Parathyroid adenoma (tissue), 2 donors: ENCODE results near the gene CAMK2D.

ENCODE experiments used
- H2AFZ ChIP-seq: fragments of 300-600 bp; sonication (generic); one replicate; pipeline ENCODE4 v1.7.0; 2017; ENCODE audit warnings: antibody characterized with exemption, mild to moderate bottlenecking
- H3K27ac ChIP-seq: fragments of 300-600 bp; sonication (generic); one replicate; pipeline ENCODE4 v1.7.0; 2017
- H3K27me3 ChIP-seq: fragments of 300-600 bp; sonication (generic); one replicate; pipeline ENCODE4 v1.7.0; 2017; ENCODE audit warnings: low read length; ENCODE audit not compliant: control insufficient read depth, insufficient read depth
- H3K36me3 ChIP-seq: fragments of 300-600 bp; sonication (generic); one replicate; pipeline ENCODE4 v1.7.0; 2017; ENCODE audit warnings: low read length; ENCODE audit not compliant: control insufficient read depth, insufficient read depth
- H3K4me1 ChIP-seq: fragments of 300-600 bp; sonication (generic); one replicate; pipeline ENCODE4 v1.7.0; 2017; ENCODE audit warnings: control low read depth
- H3K4me2 ChIP-seq: fragments of 300-600 bp; sonication (generic); one replicate; pipeline ENCODE4 v1.7.0; 2017; ENCODE audit warnings: low read length
- H3K4me3 ChIP-seq: fragments of 300-600 bp; sonication (generic); one replicate; pipeline ENCODE4 v1.7.0; 2017; ENCODE audit warnings: low read depth, low read length
- H3K79me2 ChIP-seq: fragments of 300-600 bp; sonication (generic); one replicate; pipeline ENCODE4 v1.7.0; 2017; ENCODE audit warnings: control low read depth
- H3K9ac ChIP-seq: fragments of 300-600 bp; sonication (generic); one replicate; pipeline ENCODE4 v1.7.0; 2017; ENCODE audit warnings: mild to moderate bottlenecking
- H3K9me3 ChIP-seq: fragments of 300-600 bp; sonication (generic); one replicate; pipeline ENCODE4 v1.7.0; 2017; ENCODE audit warnings: low read length; ENCODE audit not compliant: control insufficient read depth
- TF ChIP-seq, protein P1 (sequence below): fragments of 300-600 bp; sonication (generic); IDR thresholded peaks from one replicate; pipeline ENCODE4 v1.7.0; 2017; ENCODE audit warnings: antibody characterized with exemption, mild to moderate bottlenecking
- donor health status: primary hyperparathyroidism.

Gene CAMK2D

DNA sequence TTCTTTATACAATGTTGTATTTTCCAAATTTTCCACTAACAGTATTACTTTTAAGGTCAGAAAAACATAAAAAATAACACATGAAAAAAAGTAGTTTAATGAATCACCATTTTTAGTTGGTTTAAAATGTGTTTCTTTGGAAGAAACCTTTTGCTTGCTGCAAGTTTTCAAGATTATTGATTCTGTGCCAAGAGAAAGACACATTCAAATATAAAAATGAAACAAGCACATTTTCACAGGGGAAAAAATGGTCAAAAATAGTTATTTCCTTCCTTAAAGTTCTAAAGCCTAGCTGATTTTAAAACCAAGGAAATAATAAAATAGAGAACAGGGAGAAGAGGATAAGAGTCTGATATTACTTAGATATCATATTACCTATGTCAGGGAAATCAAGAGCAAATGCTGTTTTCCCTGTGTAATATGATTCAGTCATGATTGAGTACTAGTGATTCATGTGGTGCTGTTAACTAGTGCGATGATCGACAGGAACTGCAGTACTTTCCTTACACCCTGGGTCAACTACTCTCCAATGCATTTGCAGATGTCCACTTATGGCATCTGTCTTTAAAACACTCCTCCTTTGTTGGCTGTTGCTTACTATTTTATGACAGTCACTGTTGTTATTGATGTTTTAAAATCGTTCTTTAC is 103.8 kb downstream of the CAMK2D start:
- Histone ChIP-seq H3K9me3 (no peaks in the 10 kb centered on the region), H3K79me2 (no peaks in the 10 kb centered on the region), H3K27me3 (no peaks in the 10 kb centered on the region), H3K27ac (no peak overlapping the region), H3K9ac (no peak overlapping the region), H3K36me3 (no peaks in the 10 kb centered on the region), H3K4me1 (peaks cover 4% of the 10 kb centered on the region), H3K4me3 (no peak overlapping the region), H3K4me2 (no peak overlapping the region), H2AFZ (no peak overlapping the region)
- TF ChIP-seq, protein P1, sequence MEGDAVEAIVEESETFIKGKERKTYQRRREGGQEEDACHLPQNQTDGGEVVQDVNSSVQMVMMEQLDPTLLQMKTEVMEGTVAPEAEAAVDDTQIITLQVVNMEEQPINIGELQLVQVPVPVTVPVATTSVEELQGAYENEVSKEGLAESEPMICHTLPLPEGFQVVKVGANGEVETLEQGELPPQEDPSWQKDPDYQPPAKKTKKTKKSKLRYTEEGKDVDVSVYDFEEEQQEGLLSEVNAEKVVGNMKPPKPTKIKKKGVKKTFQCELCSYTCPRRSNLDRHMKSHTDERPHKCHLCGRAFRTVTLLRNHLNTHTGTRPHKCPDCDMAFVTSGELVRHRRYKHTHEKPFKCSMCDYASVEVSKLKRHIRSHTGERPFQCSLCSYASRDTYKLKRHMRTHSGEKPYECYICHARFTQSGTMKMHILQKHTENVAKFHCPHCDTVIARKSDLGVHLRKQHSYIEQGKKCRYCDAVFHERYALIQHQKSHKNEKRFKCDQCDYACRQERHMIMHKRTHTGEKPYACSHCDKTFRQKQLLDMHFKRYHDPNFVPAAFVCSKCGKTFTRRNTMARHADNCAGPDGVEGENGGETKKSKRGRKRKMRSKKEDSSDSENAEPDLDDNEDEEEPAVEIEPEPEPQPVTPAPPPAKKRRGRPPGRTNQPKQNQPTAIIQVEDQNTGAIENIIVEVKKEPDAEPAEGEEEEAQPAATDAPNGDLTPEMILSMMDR, result no peak

DNA sequence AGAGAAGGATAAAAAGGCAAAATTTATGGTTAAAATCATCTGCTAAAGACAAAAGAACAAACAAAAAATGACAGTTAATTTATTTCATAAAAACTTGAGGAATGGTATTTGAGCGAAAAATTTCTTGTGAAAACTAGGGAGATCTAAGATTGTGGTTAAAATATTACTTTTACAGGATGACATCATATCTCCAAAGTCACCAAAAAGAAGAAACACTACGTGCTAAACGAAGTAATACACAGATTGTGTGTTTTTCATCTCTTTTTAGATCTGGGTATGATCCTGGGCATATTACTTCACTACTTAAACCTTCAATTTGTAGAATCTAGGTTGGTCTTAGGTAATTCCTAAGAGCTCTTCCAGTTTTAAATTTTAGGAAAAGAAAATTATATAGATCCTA is 107.7 kb downstream of the CAMK2D start:
- TF ChIP-seq, protein P1, result no peak
- Histone ChIP-seq H3K4me3 (no peak overlapping the region), H3K9me3 (no peaks in the 10 kb centered on the region), H3K4me2 (no peak overlapping the region), H3K79me2 (no peaks in the 10 kb centered on the region), H3K27ac (no peak overlapping the region), H3K4me1 (peaks cover 4% of the 10 kb centered on the region), H3K27me3 (no peaks in the 10 kb centered on the region), H3K9ac (no peak overlapping the region), H2AFZ (no peak overlapping the region), H3K36me3 (no peaks in the 10 kb centered on the region)

DNA sequence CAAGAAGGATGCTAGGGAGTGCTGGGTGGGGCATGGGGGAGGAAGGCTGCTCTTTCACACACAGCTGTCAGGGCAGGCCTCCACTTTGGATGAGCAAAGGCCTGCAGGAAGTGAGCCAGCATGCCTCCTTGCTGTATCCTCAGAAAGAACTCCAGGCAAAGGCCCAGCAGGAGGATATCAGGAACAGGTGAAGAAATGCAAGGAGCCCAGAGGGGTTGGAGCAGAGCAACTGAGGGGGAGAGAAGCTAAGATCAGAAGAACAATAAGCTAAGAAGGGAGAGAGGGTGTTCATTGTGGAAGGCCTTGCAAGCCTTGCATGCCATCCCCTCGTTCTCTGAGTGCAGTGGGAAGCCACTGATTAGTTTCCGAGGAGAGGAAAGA is 115.1 kb downstream of the CAMK2D start:
- Histone ChIP-seq H3K27me3 (no peaks in the 10 kb centered on the region), H2AFZ (no peak overlapping the region), H3K9ac (no peak overlapping the region), H3K9me3 (no peaks in the 10 kb centered on the region), H3K4me2 (no peak overlapping the region), H3K27ac (no peak overlapping the region), H3K79me2 (no peaks in the 10 kb centered on the region), H3K4me1 (peaks cover 2% of the 10 kb centered on the region), H3K4me3 (no peak overlapping the region), H3K36me3 (no peaks in the 10 kb centered on the region)
- TF ChIP-seq, protein P1, result no peak

DNA sequence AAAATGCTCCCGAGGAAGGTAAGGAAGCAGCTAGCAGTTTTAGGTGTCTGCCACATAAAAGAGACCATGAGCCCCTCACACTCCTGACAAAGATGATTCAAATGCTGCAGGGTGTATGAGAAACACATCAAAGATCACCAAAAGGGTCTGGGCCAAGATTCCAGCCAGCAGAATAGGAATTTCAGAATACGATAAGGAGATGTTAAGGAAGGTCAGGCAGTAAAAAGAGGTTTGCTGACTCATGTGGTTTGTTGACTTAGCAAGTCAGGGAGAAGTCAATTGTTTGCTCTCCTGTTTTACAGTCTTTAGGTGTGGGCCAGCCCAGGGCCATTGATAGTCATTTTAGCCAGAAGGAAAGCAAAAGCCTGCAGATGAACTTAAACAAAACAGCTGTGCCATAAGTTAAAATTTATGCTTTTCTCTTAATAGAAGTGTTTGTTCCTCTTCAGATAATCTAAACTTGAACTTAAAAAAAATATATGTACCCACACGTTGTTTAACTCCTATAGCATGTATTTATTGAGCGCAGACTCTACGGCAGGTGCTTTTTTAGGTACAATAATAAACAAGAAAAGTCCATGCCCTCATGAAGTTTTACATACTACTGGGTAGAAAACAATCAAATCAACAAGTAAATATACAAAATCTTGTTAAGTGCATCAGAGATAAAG is 115.6 kb downstream of the CAMK2D start:
- H3K27ac ChIP-seq, result no peak overlapping the region

More for the DNA sequence above, 115.6 kb downstream of the CAMK2D start:
- Histone ChIP-seq H3K9me3 (no peaks in the 10 kb centered on the region), H2AFZ (no peak overlapping the region), H3K4me2 (no peak overlapping the region), H3K79me2 (no peaks in the 10 kb centered on the region), H3K9ac (no peak overlapping the region), H3K36me3 (no peaks in the 10 kb centered on the region), H3K4me1 (peaks cover 2% of the 10 kb centered on the region), H3K4me3 (no peak overlapping the region), H3K27me3 (no peaks in the 10 kb centered on the region)
- TF ChIP-seq, protein P1, result no peak
